ENCODE results near the gene KCNQ2.

GRCh38 chr20:63421913-63422312 is 50.5 kb downstream of the KCNQ2 start:
- TF ChIP-seq CTCF (IDR thresholded peaks at IDR 0.05; ENCODE audit: insufficient read depth, low read length, poor library complexity, severe bottlenecking) (no peak), EZH2phosphoT487 (conservative IDR thresholded peaks at IDR 0.05; ENCODE audit: low read length) (no peak)

Data from SU-DHL-6 (cell line).